Stimulated activated CD4-positive, alpha-beta T cell treated with anti-CD3 and anti-CD28 coated beads, Interleukin-1b, Interleukin-23, amount 100 ng/mL, for 48 hours (primary cell): ENCODE results near the gene ZBTB2.

Source experiments
- DNase-seq: peaks from one replicate; pipeline ENCODE4 v3.0.0-alpha.2; 2020

The ZBTB2 gene

GRCh38 chr6:151391471-151392413, at the start of gene ZBTB2:
Gene ZBTB2 (minus strand): TSS chr6:151391559. CDS start chr6:151373637, 17,922 bp downstream.
- peak; percentile 69 for DNase-seq

GRCh38 chr6:151440930-151441329, 49.6 kb upstream of the ZBTB2 start:
- DNase-seq = no peak

DNA sequence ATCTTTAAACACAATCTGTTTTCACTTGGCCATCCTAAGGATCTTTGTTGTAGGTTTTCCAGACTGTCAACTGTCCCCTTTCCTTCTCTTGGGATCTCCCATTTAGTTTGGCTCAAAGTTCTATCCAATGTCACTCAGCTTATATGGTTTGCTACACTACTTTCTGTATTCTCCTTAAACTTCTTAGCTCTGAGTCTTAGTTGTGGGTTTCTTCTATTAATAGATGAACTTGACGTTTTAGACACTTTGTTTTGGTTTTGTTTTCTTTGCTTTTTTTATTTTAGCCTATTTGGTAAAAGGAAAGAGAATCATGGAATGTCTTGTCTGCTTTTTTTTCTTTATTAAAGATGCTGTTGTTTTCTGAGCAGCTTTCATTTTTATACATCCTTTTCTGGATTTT, 49.1 kb upstream of the ZBTB2 start:
- DNase-seq = no peak

- DNase-seq = no peak
These were observed 46.0 kb upstream of the ZBTB2 start for GRCh38 chr6:151437401-151437800.

GRCh38 chr6:151436802-151437201, 45.4 kb upstream of the ZBTB2 start:
- no peak for DNase-seq

DNA sequence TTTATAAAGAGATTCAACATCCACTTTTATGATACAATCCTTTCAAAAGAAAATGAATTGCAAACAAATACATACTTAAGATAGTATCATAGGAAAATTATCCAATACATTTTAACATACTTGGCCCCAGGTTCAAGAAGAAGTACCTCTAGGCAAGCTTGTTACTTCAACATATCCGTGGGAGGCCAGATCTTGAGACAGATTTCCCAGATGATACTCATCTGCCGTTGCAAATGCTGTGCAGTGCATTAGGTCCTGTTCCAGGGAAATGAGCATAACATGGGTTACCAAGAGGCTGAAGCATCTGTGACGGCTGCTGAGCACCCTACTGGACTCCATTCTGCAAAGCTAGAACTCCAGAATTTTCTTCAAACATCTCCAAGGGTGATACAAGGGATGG, 44.9 kb upstream of the ZBTB2 start:
- DNase-seq = no peak

DNA sequence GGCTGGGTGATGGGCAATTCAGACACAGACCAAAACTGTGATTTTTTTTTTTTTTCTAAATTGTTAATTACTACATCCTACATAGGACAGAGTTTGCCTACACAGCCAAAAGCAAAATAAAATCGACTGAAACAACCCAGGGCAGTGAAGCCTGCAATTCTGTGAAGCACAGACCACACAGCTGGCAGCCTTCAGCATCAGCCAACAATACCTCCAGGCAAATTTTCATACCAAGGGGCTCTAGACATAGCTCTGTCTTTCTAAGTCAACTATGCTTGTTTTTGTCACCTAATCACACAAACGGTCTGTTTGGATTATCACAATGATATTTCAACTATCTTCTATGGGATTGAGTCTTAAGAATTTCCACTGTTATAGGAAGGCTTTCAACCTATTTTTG, 43.0 kb upstream of the ZBTB2 start:
- no peak for DNase-seq

DNA sequence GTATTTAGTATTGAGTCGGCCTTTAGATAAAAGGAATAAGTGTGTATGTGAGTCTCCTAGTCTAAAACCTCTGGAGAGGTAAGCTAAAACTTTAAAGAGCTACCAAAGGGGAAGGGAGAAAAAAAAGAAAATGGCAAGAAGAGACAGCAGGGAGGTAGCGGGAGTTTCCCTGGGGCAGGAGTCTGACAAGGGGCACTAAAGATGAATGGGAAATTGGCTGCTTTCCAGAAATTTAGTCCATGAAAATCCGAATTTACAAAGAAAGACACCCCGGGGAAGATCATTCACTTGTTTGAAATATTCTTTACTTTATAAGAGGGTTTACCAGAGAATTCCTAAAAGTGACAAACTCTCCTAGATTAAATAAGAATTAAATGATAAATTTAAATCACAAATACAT, 41.3 kb upstream of the ZBTB2 start:
- DNase-seq = no peak

GRCh38 chr6:151431337-151431736, 40.0 kb upstream of the ZBTB2 start:
- no peak for DNase-seq

DNA sequence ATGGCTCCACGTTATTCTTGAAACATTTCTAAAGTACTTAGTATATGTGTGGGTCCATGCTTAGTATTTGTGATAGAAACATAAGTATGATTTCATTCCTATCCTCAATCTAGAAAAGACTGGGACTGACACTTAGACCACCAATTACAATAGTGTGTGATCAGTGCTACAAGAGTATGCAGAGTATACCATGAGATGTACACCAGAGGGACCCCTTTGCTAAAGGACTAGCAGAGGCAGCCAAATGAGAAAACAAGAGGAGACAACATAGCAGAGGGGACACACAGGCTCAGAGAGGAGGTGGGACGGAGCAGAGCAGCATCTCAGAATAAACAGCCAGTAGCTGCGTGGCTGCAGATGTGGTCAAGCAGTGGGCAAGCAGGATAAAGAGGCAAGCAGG, 39.5 kb upstream of the ZBTB2 start:
- DNase-seq = no peak

DNA sequence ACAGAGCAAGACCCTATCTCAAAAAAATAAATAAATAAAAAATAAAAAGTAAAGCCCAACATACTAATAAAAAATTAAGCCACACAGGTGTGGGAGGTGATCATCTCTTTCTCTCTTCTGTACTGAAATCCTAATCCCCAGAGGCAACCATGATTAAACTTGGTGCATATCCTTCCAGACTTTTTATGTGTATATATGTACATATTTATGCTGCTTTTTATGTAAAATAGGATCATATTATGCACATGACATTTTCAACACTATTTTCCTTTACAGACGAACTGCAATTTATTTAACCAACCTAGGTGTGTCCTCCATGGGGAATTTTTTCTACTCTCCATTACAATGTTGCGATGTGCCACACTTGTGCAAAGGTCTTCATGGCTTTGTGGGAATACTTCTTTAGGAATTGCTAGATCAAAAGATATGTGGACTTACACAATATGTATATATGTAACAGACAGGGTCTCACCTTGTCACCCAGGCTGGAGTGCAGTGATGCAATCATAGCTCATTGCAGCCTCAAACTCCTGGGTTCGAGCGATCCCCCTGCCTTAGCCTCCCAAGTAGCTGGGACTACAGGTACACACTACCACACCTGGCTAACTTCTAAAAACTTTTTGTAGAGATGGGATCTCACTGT, 36.9 kb upstream of the ZBTB2 start:
- no peak for DNase-seq

DNA sequence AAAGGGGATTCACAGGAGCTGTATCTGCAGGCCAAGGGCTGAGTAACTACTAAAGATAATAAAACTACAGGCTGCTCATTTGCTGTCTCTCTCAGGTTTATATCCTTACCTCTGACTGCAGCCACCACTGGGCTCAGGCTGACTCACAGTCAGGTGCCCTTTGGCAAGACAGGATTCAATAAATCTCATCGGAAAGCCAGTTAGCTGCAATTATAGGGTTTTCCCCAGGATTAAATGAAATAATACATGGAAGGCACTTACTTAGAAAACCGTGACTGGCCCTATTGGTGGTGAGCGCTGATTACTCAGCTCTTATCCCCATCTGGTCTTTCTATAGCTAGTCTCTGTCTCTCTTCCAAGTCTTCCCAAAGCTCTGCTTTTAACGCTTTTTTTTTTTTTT, 34.2 kb upstream of the ZBTB2 start:
- DNase-seq = no peak

DNA sequence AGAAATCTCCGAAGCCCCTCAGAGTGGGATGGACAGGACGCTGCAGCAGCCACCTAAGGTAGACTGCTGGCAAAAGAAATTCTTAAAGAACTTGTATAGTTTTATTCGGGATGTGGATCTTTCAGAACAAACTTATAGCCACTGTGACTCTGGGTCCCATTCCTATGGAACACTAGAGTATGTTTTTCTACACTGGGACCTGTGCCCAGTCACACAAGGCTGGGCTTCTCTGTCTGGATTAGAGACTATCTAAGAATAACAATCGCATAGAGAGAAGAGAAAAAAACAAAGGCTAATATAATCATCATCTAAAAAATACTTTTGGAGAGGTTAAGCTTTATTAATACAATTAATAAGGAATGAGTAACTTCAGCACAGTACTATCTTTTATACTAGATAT, 31.6 kb upstream of the ZBTB2 start:
- DNase-seq = no peak

DNA sequence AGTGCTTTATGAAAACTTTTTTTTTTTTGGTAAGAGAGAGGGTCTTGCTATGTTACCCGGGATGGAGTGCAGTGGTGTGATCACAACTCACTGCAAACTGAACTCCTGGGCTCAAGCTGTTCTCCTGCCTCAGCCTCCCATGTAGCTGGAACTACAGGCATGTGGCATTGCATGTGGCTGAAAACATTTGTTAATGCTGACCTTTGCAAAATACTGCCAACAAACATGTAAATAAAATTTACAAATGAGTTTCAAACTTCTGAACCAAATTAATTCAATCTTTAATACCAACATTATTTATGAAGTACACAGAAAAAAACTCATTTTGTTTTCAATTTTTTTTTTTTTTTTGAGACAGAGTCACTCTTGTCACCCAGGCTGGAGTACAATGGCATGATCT, 26.1 kb upstream of the ZBTB2 start:
- no peak for DNase-seq

DNA sequence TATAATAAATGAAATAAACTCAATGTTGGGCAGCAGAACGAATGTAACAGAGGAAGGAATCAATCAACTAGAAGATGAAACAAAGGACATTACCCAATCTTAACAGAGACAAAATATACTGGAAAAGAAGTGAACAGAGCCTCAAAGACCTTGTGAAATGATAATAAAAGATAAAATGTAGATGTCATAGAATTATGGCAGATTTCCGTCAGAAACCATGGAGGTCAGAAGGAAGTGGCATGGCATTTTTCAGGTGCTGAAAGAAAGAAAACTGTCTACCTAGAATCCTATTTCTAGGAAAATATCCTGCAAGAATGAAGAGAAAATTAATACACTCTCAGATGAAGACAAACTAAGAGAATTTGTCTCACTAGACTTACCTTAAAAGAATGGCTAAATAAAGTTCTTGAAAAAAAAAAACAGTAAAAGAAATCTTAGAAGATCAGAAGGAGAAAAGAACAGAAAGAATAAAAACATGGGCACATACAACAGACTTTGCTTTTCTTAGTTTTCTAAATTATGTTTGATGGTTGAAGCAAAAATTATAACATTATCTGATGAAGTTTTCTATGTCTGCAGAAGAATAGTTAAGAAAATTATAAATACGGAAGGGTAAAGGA, 23.4 kb upstream of the ZBTB2 start:
- no peak for DNase-seq

GRCh38 chr6:151413372-151414145, 22.2 kb upstream of the ZBTB2 start:
- DNase-seq = peak; percentile 25

DNA sequence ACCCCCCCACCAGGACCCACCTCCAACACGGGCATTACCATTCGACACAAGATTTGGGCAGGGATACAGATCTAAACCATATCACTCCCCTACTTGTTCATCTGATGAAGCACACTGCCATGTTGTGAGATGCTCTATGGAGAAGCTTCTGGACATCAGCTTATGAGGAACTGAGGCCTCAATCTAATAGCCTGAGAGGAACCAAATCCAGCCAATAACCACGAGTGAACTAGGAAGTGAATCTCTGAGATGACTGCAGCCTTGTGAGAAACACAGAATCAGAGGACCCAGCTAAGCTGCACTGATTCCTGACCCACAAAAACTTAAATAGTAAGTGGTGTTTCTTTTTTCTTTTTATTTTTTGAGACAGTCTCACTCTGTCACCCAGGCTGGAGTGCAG, 21.6 kb upstream of the ZBTB2 start:
- DNase-seq = no peak

DNA sequence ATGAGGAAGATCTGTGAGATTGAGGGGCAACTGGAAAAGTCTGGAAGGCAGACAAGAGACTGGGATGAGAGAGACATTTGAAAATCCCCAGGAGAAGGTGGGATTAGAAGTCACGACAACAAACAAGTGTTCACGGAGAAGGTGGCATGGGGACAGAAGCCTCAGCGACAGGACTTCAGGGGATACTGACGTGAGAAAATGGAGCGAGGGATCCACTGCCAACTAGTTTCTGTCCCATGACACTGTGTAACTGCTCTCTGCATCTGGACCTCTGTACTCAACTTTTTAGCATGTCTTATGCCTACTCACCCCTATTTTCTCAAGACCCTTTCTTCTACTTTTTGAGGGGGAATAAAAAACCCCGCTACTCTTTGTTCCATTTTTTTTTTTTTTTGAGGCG, 18.3 kb upstream of the ZBTB2 start:
- no peak for DNase-seq

- no peak for DNase-seq
These were observed 17.9 kb upstream of the ZBTB2 start for GRCh38 chr6:151409260-151409659.

DNA sequence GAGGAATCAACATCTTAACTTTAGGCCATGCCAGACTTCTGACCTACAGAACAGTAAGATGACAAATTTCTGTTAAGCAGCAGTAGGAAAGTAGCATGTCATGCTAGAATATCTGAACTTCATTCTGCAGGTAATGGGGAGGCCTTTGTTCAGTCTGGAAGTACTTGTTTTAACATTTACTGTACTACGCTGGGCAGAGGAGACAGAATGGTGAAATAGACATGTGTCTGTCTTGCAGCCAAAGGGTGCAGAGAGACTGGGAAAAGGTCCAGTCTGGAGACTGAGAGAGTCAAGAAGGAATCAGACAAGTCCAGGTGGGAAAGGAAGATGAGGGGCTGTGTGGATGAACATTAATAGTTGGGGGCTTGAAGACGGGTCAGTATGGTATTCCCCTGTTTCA, 17.5 kb upstream of the ZBTB2 start:
- DNase-seq = no peak

DNA sequence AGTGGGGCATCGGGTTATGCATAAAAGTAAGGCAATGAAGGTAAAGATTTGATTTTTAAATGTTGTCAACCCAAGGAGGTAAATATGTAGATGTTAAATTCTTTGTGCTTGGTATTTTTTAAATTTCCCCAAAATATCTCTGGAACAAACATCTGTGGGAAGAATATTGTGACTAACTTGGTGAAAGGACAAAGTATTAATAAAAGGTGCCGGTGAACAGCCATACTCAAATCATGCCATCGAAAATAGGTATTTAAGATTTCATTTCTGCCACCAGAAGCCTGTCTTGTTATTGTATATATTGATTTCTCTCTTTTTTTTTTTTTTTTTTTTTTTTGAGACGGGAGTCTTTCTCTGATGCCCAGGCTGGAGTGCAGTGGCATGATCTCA, 12.6 kb upstream of the ZBTB2 start:
- DNase-seq = no peak

- DNase-seq = no peak
These were observed 10.9 kb upstream of the ZBTB2 start for GRCh38 chr6:151402228-151402627.

GRCh38 chr6:151400473-151400872, 9.1 kb upstream of the ZBTB2 start:
- DNase-seq = no peak
